OCI-LY3 (cell line): ENCODE data around the gene PRR20E.

Source experiments
- CTCF ChIP-seq: fragments of 200-600, 300-600 bp; sonication (generic); IDR thresholded peaks from 2 replicates; pipeline ENCODE4 v1.5.1; 2014; ENCODE audit warnings: antibody characterized with exemption, low read length, low read depth
- EZH2phosphoT487 ChIP-seq: fragments of 200-600 bp; shearing (Covaris generic); IDR thresholded peaks from 2 replicates; pipeline ENCODE4 v1.6.1; 2018; ENCODE audit warnings: antibody characterized with exemption, mixed run types, low read depth

- no peak for TF ChIP-seq CTCF
- no peak for TF ChIP-seq EZH2phosphoT487
Observed at GRCh38 chr13:57137585-57137984, 29.4 kb upstream of the PRR20E start.
